ENCODE measurements around the gene RPTOR.

Gene RPTOR

DNA sequence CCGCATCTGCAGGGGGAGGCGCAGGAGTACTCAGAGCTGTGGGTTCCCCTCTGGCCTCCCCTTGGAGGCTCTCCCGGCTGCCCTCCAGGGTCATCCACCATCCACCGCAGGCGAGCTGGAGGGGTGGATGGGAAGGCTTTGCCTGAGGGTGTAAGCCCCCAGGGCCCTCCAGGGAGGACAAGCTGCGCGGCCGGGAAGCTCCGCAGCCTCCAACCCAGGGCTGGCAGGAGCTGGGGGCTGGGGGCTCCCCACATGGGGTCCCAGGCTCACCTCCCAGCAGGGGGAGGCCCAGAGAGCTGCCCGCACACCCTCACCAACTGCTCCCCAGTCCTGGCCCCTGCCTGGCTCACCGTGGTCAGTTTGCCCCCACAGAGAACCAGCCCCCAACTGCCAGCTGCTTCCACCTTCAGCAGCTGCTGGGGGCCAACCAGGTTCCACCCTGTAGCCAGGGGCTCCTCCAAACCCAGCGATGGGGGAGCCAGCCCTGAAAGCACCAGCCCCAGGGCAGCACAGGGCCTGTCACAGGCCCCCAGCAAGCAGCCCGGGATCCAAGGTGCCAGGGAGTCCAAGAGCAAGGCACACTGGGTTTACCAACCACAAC lies 427.2 kb downstream of the RPTOR start:
- DNase-seq, result no peak

DNA sequence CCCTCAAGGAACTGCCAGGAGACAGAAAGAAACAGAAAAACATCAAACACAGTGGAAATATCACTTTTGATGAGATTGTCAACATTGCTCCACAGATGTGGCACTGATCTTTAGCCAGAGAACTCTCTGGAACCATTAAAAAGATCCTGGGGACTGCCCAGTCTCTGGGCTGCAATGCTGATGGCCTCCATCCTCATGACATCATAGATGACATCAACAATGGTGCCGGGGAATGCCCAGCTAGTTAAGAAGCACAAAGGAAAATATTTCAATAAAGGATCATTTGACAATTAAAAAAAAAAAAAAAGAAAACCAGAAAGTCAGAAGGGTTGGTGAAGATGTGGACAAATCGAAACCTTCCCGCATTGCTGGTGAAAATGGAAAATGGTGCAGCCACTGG lies 432.1 kb downstream of the RPTOR start:
- no peak for DNase-seq

DNA sequence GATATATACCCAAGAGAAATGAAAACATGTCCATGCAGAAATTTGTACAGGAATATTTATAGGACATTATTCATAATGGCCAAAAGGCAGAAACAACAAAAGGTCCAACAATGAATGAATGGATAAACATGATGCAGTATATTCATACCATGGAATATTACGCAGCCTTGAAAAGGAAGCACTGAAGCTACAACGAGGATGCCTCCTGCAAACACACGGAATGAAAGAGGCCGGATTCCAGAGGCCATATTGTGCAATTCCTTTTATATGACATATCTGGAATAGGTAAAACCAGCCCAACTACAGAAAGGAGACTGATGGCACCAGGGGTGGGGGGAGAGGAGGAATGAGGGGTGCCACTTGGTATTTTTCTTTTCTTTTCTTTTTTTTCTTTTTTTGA lies 432.5 kb downstream of the RPTOR start:
- DNase-seq, result no peak

DNA sequence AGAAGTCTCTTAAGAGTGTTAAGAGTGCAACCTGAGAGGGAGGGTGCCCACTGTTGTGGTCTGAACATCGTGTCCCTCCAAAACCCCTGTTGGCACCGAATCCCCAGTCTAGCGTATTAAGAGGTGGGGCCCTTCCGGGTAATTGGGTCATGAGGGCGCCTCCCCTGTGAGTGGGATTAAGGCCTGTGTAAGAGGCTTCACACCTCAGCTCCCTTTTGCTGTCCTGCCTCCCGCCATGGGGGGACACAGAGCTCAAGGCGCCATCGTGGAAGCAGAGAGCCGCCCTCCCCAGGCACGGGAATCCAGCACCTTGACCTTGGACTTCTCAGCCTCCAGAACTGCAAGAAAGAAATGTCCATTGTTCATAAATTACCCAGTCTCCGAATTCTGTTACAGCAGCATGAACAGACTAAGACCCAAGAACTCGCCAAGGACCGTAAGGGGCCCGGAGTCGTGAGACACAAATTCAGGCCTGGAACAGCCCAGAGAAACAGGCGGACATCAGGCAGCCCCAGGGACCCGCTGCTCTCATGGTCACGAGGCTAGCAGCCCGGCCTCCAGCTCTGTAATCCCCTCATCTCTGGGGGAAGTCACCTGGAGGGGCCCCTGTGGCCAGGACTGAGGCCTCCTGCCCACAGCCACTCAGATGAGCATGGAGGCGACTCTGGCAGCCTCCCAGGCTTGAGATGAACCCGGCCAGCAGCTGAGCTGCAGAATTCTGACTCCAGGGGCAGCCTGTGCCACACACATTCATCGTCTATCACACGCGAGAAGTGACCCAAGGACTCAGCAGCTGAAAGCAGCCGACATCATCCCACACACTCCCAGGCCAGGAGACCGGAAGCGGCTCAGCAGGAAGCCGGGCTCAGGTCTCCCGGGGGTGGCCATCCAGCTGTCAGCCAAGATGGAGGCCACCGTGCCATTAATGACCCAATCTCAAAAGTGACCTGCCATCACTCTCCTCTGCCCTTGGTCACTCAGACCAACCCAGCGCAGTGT lies 434.2 kb downstream of the RPTOR start:
- no peak for DNase-seq

DNA sequence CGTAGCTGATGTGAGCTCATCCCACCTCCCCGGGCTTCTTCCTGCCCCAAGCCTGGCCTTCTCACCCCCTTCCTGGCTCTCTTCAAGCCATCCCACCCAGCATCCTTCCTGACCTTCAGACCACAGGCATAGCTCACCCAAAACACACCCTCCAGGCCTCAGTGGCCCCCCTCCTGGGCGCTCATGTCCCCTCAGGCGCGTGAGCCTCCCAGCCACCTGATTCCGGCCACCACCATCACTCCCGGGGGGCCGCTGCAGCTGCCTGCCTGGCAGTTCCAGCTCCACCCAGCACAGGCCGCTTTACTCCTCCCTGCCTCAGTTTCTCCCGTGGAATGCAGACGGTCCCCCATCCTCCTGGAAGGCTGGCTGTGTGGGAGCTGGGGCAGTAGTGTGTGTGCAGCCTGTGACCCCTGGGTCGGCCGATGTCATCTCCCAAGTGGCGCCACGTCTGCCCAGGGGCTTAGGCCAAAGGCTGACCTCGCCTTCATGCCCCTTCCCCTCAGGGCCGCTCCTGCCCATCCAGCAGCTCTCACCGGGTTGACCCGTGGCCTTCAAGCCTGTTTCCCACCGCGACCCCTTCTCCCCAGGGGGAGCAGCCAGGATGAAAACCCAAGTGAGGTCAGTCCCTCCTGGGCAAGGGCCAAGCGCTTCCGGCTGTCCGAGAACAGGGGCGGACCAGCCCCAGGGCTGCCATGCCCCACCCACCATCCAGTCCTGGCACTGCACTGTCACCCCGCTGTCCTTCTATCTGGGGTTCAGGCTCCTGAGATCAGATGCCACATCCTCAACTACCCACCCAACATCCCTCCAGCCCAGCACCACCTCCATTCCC lies 435.1 kb downstream of the RPTOR start:
- no peak for DNase-seq

DNA sequence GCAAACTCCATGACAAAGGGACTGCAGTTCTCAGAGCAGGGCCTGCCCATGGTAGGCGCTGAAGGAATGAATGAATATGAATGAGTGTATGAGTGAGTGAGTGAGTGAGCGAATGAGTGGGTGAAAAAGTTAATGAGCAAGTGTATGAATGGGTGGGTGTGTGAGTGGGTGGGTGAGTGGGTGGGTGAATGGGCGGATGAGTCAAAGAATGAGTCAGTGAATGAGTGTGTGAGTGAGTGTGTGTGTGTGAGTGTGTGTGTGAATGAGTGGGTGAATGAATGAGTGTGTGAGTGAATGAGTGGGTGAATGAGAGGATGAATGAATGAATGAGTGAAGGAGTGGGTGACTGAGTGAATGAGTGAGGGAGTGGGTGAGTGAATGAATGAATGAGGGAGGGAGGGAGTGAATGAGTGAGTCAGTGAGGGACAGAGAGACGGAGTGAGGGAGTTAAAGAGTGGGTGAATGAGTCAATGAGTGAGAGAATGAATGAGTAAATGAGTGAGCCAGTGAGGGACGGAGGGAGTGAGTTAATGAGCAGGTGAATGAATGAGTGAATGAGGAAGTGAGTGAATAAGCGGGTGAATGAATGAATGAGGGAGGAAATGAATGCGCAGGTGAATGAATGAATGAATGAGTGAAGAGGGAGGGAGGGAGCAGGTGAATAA lies 435.9 kb downstream of the RPTOR start:
- no peak for DNase-seq

DNA sequence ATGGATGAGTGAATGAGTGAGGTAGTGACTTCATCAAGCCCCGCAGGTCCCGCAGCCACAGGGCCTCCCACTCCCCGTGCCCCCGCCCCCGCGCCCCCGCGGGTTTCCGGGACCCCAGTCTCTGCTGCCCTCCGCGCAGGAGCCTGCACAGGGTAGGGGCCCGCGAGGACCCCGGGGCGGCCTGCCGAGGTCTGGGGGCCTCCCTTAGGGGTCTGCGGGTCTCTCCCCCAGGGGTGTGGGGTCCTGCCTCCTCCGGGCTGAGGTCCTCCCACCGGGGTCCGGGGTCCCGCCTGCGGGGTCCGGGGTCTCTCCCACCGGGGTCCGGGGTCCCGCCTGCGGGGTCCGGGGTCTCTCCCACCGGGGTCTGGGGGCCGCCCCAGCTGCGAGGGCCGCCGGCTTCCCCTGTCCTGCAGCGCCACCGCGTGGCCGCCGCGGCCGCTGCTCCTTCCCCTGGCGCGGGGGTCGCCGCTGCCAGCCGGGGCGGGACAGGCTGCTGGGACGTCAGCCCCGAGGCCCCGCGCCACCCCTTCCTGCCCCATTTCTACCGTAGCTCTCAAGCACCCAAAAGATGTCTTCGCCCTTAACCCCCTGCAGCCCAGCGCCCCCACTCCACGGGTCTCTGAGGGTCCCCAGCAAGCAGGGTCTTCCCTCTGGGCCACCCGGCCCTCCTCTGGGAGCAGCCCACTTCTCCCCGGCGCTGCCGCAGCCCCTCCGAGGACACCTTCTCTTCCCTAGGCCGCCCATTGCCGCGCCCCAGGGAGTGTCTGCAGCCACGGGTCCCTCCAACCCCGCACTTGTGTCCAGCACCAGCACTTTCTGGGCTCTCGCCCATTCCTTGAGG lies 436.6 kb downstream of the RPTOR start:
- no peak for DNase-seq

DNA sequence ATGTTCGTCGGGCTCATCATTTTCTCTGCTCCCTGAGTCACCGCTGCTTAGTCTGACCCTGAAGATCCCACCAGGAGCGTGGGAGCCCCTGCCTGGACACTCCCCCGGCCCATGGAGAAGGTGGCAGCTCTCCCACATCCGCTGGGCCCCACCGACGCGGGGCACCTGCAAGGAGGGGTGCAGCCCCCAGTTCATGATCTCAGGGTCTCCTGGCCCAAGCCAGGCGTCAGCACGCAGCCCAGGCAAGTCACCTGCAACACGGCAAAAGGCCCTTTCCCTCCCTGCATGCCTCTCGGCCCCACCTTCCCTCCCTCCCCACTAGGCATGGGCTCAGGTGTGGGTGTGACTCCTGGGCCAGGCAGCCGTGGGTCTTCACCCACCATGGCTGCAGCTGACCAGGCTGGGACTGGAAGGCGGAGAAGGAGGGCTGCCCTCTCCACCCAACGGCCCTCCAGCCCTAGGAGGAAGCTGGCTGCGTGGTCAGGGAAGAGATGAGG lies 437.3 kb downstream of the RPTOR start:
- no peak for DNase-seq

DNA sequence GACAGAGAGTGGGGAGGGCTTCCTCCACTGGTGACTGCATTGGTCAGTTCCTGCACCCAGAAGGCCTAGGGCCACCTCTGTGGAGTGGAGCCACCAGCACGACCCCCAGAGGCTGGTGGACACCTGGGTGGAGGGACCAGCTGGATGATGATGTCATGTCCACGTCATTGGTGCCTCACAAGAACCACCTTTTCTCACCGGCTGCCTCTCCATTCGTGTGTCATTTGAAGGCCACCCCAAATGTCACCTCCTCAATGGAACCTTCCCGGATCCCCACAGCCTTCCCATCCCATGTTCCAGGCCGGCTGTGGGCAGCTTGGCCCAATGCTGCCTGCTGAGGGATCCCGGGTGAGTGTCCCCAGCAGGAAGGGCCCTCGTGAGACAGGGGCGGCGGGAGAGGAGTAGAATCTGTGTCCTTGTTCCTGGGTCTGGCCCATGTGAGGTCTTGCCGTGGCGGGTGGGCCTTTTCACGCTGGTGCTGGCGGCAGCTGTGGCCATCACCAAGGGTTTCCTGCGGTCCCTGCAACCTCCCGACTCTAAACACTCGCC lies 437.9 kb downstream of the RPTOR start:
- no peak for DNase-seq

DNA sequence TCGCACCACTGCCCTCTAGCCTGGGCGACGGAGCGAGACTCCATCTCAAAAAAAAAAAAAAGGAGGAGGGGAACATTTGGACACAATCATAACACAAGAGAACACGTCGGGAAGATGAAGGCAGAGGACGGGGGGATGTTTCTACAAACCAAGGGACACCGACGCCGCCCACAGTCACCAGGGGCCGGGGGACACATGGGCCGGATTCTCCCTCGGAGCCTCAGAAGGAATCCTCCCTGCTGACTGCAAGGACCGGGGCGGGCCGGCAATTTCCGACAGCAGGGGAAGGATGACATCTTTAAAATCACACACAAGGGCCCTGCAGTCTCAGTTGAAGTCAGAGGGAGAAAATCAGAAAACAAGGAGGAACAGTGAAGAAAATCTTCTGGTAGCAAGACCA lies 438.9 kb downstream of the RPTOR start:
- DNase-seq, result no peak

DNA sequence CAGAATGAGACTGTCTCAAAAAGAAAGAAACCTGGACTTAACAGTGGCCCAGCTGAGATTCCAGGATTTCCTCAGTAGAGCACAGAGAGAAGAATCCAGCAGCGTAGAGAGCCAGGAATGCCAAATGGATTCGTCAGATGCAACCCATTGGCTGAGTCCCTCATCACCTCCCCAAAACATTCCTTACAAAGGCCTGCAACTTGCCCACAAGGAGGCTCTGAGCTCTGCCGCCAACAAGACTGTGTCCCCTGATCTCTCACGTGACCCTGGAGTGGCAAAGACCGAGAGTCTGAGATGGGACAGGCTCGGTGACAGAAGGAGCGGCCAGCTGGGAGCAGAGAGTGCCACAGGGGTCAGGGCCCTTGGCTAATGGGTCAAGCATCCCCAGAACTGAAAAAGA lies 440.1 kb downstream of the RPTOR start:
- no peak for DNase-seq

DNA sequence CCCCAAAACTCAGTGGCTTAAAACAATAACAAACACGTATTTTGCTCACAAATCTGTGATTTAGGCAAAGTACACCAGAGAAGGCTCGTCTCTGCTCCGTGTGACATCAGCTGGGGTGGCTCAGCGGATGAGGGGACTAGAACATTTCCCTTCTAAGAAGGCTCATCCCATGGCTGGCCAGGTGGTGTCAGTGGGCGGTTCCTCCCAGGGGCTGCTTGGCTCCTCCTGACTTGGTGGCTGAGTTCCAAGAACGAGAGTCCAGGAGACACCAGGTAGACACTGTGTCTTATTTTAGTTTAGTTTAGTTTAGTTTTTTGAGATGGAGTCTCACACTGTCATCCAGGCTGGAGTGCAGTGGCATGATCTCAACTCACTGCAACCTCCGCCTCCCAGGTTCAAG lies 441.4 kb downstream of the RPTOR start:
- no peak for DNase-seq

DNA sequence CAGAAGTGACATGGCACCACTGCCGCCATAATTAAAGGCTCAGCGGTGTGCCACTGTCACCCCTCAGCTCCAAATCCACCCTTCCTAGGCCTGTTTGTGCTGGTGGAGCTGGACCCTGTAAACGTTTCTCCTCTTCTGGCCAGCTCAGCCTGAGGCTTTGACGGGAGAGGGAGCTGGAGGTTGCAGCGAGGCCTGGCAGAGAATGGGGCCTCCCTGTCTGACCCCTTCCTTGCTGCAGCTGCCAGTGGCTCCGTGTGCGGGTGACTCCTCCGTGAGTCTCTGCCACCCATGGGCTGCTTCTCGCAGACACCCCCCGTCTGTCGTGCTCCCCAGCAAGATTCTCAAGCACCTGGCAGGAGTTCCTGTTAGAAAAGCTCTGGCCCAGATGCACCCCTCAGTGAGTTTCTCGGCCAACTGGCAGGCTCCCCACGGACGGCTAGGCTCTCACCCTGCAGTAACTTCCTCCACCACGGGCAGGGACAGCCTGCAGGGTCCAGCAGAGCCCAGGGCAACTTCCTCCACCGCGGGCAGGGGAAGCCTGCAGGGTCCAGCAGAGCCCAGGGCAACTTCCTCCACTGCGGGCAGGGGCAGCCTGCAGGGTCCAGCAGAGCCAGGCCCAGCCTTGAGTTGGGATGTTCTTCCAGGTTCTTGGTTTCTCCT lies 442.3 kb downstream of the RPTOR start:
- DNase-seq, result no peak

DNA sequence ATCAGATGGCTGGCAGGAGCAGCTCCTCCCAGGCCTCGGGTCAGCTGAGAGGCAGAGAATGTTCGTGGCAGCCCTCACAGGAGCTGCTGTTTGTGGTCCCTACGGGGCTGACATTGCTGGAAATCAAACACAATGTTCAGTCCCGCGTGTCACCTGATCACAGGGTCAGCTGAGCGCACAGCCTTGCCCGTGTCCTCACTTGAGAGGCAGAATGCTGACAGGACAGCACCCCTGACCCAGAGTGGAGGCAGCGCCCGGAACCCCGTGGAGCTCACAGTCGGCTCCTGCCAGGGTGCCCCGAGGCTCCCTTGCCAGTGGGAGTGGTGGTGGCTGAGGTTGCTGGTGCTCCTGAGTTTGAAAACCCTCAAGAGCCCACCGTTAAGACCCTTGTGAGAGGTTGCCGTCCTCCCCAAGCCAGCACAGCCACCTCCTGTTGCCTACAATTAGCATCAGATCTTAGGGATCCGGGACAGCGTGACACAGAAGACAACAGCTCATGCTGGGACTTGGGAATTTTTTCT lies 443.4 kb downstream of the RPTOR start:
- DNase-seq, result no peak

DNA sequence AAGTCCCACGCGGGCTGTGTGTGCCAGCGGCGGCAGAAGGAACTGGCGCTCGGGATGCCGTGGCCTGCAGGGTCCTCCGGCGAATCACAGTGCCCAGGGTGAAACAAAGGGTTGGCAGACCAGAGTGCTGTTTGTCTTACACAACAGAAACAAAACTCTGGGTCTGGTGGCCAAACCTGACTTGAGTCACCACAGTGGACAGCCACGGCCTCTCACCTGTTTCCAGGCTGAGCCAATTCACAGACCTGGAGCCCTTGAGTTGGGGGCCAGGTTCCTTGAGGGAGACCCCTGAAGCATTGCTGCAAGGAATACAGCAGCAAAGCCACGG lies 444.9 kb downstream of the RPTOR start:
- no peak for DNase-seq

DNA sequence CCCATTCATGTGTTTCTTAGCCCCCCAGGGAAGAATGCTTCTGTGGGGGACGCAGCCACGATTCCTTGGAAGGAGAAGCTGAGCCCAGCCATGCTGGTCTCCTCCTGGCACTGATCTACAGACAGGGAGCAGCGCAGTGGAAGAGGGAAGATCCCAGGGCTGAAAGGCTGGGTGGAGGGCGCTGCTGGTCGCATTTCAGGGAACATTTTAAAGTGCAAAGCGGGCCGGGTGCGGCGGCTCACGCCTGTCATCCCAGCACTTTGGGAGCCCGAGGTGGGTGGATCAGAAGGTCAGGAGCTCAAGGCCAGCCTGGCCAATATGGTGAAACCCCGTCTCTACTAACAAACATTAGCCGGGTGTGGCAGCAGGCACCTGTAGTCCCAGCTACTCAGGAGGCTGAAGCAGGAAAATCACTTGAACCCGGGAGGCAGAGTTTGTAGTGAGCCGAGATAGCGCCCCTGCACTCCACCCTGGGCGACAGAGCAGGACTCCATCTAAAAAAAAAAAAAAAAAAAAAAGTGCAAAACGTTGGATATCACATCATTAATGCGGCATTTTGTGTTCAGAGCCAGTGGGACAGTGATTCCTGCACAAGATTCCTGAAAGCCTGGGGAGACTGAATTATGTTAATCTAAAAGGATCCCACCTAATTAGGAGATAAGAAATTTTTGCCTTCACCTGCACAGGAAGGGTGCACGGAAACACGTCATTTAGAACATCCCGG lies 446.4 kb downstream of the RPTOR start:
- no peak for DNase-seq

DNA sequence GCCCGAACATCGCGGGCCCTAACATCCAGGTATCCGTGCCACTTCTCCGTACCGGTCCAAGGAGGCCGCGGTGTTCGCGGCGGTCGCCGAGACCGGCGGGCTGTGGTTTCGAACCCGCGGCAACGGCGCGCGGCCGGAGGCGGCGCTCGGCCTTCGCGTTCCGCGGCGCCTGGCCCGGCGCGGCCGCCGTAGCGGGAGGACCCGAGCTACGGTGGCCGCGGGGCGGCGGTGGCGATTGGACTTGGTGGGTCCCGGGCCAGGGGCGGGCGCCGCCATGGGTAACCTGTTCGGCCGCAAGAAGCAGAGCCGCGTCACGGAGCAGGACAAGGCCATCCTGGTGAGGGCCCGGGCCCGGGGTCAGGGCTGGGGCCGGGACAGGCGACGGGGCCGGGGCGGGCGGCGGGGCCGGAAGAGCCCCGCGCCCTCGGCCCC lies 447.0 kb downstream of the RPTOR start, which contains the start of gene CHMP6:
Gene CHMP6 (plus strand): TSS at position 197 of the 432 bp plus-strand sequence. CDS start 78 bp downstream, at position 275.
- DNase-seq, result no peak

DNA sequence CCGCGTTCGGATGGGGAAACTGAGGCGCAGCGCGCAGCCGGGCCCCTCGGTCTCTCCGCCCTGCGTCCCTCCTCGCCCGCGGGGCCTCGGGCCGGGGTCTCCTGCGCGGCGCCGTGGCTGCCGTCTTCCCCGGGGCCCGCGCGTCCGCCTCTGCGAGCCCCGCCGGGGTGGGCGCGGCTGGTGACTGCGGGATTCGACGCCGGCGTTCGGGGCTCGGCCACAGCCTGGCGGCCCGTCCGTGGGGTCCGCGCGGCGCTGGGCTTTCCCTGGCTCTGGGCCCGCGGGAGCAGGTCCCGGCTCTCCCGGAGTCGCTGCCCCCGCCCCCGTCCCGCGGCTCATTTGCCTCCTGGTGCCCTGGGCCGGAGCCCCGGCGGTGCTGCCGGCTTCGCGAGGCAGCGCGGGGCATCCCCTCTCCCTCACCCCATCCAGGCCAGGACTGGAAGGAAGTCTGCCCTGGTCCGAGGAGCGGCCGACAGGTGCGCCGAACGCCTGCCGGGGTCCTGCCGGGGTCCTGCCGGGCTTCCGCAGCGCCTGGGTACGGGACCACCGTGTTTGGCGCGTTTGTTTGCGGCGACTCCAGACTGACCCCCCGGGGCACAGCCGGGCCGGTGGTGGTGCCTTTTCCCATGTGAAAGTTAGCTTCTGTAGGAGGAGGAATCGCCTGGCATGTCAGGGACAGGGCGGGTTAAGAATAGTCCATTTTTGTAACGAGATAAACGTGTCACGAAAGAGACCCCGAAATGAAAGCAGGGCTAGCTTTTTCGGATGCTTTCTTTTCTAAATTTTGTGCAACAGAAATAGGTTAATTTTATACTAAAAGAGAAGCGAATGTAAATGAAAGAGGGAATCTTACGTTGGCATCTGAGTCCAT lies 447.7 kb downstream of the RPTOR start:
- no peak for DNase-seq
